K562 (cell line): ENCODE data around the gene TPX2. TPM values are rescaled to one million over a fixed set of nuclear protein-coding genes. Genes with fewer than 3 reads are reported as not detected.
A peak's percentile ranks its signal among the peaks of the same experiment; 100 is the strongest.

ENCODE experiments used
- CBFB ChIP-seq: sonication (generic); formaldehyde crosslinking; IDR thresholded peaks from 2 replicates; pipeline ENCODE4 v1.4.0; 2020; ENCODE audit warnings: mild to moderate bottlenecking, missing genetic modification reagents
- FOXP1 ChIP-seq: sonication (generic); formaldehyde crosslinking; IDR thresholded peaks from 2 replicates; pipeline ENCODE4 v1.8.0; 2022; ENCODE audit warnings: mild to moderate bottlenecking, missing genetic modification reagents
- MXI1 ChIP-seq: IDR thresholded peaks from 2 replicates; pipeline ENCODE4 v1.6.1; 2011; ENCODE audit warnings: low read depth, mild to moderate bottlenecking, improper control_type of control experiment, low read length
- NEUROD1 ChIP-seq: fragments of 150-350 bp; IDR thresholded peaks from 2 replicates; pipeline ENCODE4 v1.6.1; 2014; ENCODE audit warnings: borderline replicate concordance, low read length, low read depth; ENCODE audit not compliant: partially characterized antibody
- NR2C1 ChIP-seq, 2 experiments: fragments of 450-650 bp; IDR thresholded peaks; 2 replicates each; pipeline ENCODE4 v1.6.1; 2017; ENCODE audit warnings: mild to moderate bottlenecking in 2 of 2, antibody characterized with exemption in 1 of 2, inconsistent platforms in 1 of 2, missing compliant biosample characterization in 1 of 2, missing genetic modification characterization in 1 of 2
- PHB2 ChIP-seq: fragments of 450-650 bp; IDR thresholded peaks from 2 replicates; pipeline ENCODE4 v1.6.1; 2017; ENCODE audit warnings: low read depth
- ZBTB1 ChIP-seq: sonication (generic); formaldehyde crosslinking; IDR thresholded peaks from 2 replicates; pipeline ENCODE4 v1.8.1; 2023; ENCODE audit warnings: missing genetic modification reagents, low read depth, mild to moderate bottlenecking, borderline replicate concordance
- polyA plus RNA-seq, 8 experiments: library from polyadenylated mRNA; depleted of rRNA in 4 of 8; stranded (reverse) in 5 of 8; unstranded in 3 of 8; fragments of >200 nt; fragmentation: Nextera tagmentation in 2 of 8; fragmentation: Illumina TruSeq in 1 of 8; extraction: Ambion mirVana in 2 of 8; extraction: Trizol in 1 of 8; gene quantifications; 2 replicates each; pipeline versions ENCODE4 v1.2.1 to v1.2.3, GENCODE V29; 2011 to 2014; ENCODE audit warnings: inconsistent platforms in 1 of 8, missing spikeins in 1 of 8
- total RNA-seq, 7 experiments: library from RNA; depleted of rRNA in 6 of 7; stranded (reverse); fragments of >200 nt in 6 of 7; fragmentation: Illumina TruSeq in 2 of 7; extraction: Trizol in 2 of 7; gene quantifications; 2 replicates each; pipeline versions ENCODE4 v1.2.1 to v1.2.3, GENCODE V29; 2011 to 2021; ENCODE audit warnings: low replicate concordance in 1 of 7
- TF ChIP-seq, protein P1 (sequence below), 2 experiments: fragments of 450-650 bp in 1 of 2; sonication (generic) in 1 of 2; formaldehyde crosslinking in 1 of 2; IDR thresholded peaks; 2 replicates each; pipeline versions ENCODE4 v1.7.1 to v1.9.0; 2016 to 2022; ENCODE audit warnings: inconsistent platforms in 1 of 2, mild to moderate bottlenecking in 1 of 2, missing genetic modification reagents in 1 of 2
- TF ChIP-seq, protein P2 (sequence below): fragments of 450-650 bp; IDR thresholded peaks from 2 replicates; pipeline ENCODE4 v1.6.1; 2016
- TF ChIP-seq, protein P3 (sequence below): sonication (generic); formaldehyde crosslinking; IDR thresholded peaks from 2 replicates; pipeline ENCODE4 v1.9.0; 2022; ENCODE audit warnings: mild to moderate bottlenecking, missing genetic modification reagents

The TPX2 gene
- total and polyA plus RNA-seq, 9 of the 15 experiments (the other 6 are each of a cell fraction or from before 2014, with no cell fraction given) = 48.0 to 241 (median 133) TPM

GRCh38 chr20:31835977-31836852 is 97.1 kb downstream of the TPX2 start (continued):
- TF ChIP-seq, protein P1, sequence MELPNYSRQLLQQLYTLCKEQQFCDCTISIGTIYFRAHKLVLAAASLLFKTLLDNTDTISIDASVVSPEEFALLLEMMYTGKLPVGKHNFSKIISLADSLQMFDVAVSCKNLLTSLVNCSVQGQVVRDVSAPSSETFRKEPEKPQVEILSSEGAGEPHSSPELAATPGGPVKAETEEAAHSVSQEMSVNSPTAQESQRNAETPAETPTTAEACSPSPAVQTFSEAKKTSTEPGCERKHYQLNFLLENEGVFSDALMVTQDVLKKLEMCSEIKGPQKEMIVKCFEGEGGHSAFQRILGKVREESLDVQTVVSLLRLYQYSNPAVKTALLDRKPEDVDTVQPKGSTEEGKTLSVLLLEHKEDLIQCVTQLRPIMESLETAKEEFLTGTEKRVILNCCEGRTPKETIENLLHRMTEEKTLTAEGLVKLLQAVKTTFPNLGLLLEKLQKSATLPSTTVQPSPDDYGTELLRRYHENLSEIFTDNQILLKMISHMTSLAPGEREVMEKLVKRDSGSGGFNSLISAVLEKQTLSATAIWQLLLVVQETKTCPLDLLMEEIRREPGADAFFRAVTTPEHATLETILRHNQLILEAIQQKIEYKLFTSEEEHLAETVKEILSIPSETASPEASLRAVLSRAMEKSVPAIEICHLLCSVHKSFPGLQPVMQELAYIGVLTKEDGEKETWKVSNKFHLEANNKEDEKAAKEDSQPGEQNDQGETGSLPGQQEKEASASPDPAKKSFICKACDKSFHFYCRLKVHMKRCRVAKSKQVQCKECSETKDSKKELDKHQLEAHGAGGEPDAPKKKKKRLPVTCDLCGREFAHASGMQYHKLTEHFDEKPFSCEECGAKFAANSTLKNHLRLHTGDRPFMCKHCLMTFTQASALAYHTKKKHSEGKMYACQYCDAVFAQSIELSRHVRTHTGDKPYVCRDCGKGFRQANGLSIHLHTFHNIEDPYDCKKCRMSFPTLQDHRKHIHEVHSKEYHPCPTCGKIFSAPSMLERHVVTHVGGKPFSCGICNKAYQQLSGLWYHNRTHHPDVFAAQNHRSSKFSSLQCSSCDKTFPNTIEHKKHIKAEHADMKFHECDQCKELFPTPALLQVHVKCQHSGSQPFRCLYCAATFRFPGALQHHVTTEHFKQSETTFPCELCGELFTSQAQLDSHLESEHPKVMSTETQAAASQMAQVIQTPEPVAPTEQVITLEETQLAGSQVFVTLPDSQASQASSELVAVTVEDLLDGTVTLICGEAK (IDR thresholded peaks at IDR 0.05) = no peak
- TF ChIP-seq, protein P1 (CRISPR knock-in tag; IDR thresholded peaks at IDR 0.05) = no peak
- no peak for TF ChIP-seq PHB2
- TF ChIP-seq, protein P2, sequence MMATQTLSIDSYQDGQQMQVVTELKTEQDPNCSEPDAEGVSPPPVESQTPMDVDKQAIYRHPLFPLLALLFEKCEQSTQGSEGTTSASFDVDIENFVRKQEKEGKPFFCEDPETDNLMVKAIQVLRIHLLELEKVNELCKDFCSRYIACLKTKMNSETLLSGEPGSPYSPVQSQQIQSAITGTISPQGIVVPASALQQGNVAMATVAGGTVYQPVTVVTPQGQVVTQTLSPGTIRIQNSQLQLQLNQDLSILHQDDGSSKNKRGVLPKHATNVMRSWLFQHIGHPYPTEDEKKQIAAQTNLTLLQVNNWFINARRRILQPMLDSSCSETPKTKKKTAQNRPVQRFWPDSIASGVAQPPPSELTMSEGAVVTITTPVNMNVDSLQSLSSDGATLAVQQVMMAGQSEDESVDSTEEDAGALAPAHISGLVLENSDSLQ = peak; percentile 22; the same call in 1 of the 2 replicates
- no peak for TF ChIP-seq MXI1
- TF ChIP-seq CBFB (CRISPR knock-in tag) = peak; percentile 82
- peak; percentile 87 for TF ChIP-seq ZBTB1 (CRISPR knock-in tag)
- no peak for TF ChIP-seq NR2C1 (IDR thresholded peaks at IDR 0.05)
- TF ChIP-seq NR2C1 (tag; IDR thresholded peaks at IDR 0.05) = no peak
- TF ChIP-seq, protein P3, sequence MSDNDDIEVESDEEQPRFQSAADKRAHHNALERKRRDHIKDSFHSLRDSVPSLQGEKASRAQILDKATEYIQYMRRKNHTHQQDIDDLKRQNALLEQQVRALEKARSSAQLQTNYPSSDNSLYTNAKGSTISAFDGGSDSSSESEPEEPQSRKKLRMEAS = peak; percentile 77
- TF ChIP-seq FOXP1 (CRISPR knock-in tag) = 0 out of 2 replicates have a peak, but pooled peaks have one; percentile 38
- peak; percentile 76 for TF ChIP-seq NEUROD1
